ENCODE measurements around the gene PTPRD.

DNA sequence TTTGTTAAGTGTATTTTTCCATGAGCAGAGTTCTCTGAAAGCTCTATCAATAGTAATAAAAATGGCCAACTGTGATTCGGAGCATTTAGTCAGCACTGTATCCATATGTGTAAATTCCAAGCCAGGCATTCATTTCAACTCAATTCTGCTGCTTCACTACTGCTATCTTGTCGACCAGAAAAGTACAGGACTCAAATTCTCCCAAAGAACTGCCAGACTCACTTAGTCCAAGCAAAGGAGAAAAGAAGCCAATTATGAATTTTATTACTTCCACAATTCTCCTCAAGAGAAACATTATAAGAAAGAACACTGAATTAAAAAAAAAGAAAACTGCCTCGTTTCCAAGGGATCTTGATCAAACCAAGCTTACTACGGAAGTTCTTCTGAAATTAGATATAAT, 1906.9 kb downstream of the PTPRD start:
- no peak for TF ChIP-seq EZH2 (IDR thresholded peaks at IDR 0.05; ENCODE audit: borderline replicate concordance, low read depth, low read length, poor library complexity, severe bottlenecking)
- TF ChIP-seq, protein P1, sequence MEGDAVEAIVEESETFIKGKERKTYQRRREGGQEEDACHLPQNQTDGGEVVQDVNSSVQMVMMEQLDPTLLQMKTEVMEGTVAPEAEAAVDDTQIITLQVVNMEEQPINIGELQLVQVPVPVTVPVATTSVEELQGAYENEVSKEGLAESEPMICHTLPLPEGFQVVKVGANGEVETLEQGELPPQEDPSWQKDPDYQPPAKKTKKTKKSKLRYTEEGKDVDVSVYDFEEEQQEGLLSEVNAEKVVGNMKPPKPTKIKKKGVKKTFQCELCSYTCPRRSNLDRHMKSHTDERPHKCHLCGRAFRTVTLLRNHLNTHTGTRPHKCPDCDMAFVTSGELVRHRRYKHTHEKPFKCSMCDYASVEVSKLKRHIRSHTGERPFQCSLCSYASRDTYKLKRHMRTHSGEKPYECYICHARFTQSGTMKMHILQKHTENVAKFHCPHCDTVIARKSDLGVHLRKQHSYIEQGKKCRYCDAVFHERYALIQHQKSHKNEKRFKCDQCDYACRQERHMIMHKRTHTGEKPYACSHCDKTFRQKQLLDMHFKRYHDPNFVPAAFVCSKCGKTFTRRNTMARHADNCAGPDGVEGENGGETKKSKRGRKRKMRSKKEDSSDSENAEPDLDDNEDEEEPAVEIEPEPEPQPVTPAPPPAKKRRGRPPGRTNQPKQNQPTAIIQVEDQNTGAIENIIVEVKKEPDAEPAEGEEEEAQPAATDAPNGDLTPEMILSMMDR (conservative IDR thresholded peaks at IDR 0.05; ENCODE audit: low read depth, low read length), result no peak
